HEK293T (cell line): ENCODE measurements around the gene IGF1.

Source experiments
- BHLHE40 ChIP-seq: fragments of 450-650 bp; IDR thresholded peaks from 2 replicates; pipeline ENCODE4 v1.6.1; 2016; ENCODE audit warnings: mild to moderate bottlenecking, moderate library complexity, borderline replicate concordance
- ELF4 ChIP-seq: fragments of 450-650 bp; IDR thresholded peaks from 2 replicates; pipeline ENCODE4 v1.6.1; 2017; ENCODE audit warnings: antibody characterized with exemption
- FOXK2 ChIP-seq: fragments of 450-650 bp; IDR thresholded peaks from 2 replicates; pipeline ENCODE4 v1.6.1; 2016; ENCODE audit warnings: mild to moderate bottlenecking
- FOXM1 ChIP-seq: fragments of 450-650 bp; IDR thresholded peaks from 2 replicates; pipeline ENCODE4 v1.6.1; 2017; ENCODE audit warnings: mild to moderate bottlenecking, borderline replicate concordance
- NFRKB ChIP-seq: fragments of 450-650 bp; IDR thresholded peaks from 2 replicates; pipeline ENCODE4 v1.6.1; 2016; ENCODE audit warnings: mild to moderate bottlenecking, moderate library complexity
- SP1 ChIP-seq: fragments of 450-650 bp; IDR thresholded peaks from 2 replicates; pipeline ENCODE4 v1.6.1; 2017
- SUZ12 ChIP-seq: fragments of 450-650 bp; IDR thresholded peaks from 2 replicates; pipeline ENCODE4 v1.6.1; 2016; ENCODE audit warnings: mild to moderate bottlenecking

DNA sequence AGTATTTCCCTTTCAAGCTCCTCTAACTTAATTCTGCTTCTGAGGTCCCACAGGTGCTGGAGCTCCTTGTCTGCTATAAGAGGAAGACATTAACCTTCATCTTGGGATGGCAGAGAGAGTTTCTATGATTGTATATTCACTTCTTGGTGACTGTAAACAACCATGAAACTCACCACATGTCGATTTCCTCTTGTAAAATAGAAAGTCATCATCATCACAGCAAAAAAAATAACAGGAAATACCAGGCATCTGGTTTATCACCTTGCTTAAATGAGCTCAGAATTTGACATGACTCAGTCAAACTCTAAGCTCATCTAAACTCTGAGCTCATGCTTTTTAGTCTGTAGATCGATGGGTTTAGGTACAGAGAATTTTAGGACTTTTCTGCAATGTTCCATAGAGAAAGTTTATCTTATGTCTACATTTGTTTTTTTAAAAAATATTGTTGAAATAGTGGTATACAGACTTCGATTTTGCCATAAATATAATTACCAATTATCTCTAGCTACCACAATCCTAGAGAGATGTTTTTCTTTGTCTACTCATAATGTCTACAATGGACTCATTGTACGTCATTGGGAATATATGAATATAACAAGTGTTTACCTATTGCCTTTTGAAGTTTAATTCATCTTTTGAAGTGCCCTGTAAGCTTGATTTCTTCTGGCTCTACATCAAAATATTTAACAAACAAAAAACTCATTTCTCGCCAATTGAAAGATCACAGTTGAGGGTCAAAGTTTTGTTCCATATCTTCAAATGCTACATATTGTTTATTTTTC is 58.4 kb downstream of the IGF1 start:
- TF ChIP-seq FOXK2 (no peak), SUZ12 (no peak), SP1 (no peak), ELF4 (no peak), NFRKB (no peak), FOXM1 (no peak), BHLHE40 (no peak)
